Neuronal stem cell (in vitro differentiated cells): ENCODE data around the gene RNASE11.
A peak's percentile ranks its signal among the peaks of the same experiment; 100 is the strongest.

Experiments used
- DNase-seq: peaks from one replicate; pipeline ENCODE4 v3.0.0-alpha.2; 2013; ENCODE audit warnings: low spot score
- H2AFZ ChIP-seq: one replicate; pipeline ENCODE4 v1.6.1; 2013; ENCODE audit warnings: mild to moderate bottlenecking, low read length, inconsistent platforms
- H2AK5ac ChIP-seq: 2 replicates; pipeline ENCODE4 v1.6.1; 2013; ENCODE audit warnings: low read depth, mild to moderate bottlenecking, inconsistent platforms, low read length, moderate library complexity, mixed read lengths
- H2BK120ac ChIP-seq: 2 replicates; pipeline ENCODE4 v1.6.1; 2013; ENCODE audit warnings: low read depth, mild to moderate bottlenecking, inconsistent platforms, low read length, moderate library complexity, mixed read lengths
- H2BK12ac ChIP-seq: one replicate; pipeline ENCODE4 v1.6.1; 2013; ENCODE audit warnings: low read length, inconsistent platforms
- H2BK15ac ChIP-seq: 2 replicates; pipeline ENCODE4 v1.6.1; 2013; ENCODE audit warnings: mild to moderate bottlenecking, low read length, inconsistent platforms, mixed read lengths
- H2BK5ac ChIP-seq: one replicate; pipeline ENCODE4 v1.6.1; 2013; ENCODE audit warnings: inconsistent platforms, mild to moderate bottlenecking, low read length, moderate library complexity
- H3K14ac ChIP-seq: one replicate; pipeline ENCODE4 v1.6.1; 2013; ENCODE audit warnings: low read length, inconsistent platforms
- H3K18ac ChIP-seq: 2 replicates; pipeline ENCODE4 v1.6.1; 2013; ENCODE audit warnings: low read length, inconsistent platforms
- H3K23ac ChIP-seq: 2 replicates; pipeline ENCODE4 v1.6.1; 2013; ENCODE audit warnings: low read depth, mild to moderate bottlenecking, mixed read lengths, low read length, inconsistent platforms; ENCODE audit not compliant: poor library complexity
- H3K27ac ChIP-seq: replicated peaks from 3 replicates; pipeline ENCODE4 v1.5.1; 2013; ENCODE audit warnings: low read length, inconsistent platforms
- H3K27me3 ChIP-seq, 3 experiments: 2 replicates each; pipeline ENCODE4 v1.6.1; 2013; ENCODE audit warnings: low read length in 3 of 3, mild to moderate bottlenecking in 2 of 3, inconsistent platforms in 1 of 3, low read depth in 1 of 3, mixed read lengths in 1 of 3, moderate library complexity in 1 of 3; ENCODE audit not compliant: control insufficient read depth in 3 of 3, insufficient read depth in 3 of 3
- H3K36me3 ChIP-seq, 2 donors: replicated peaks in 1 of 2; 2 replicates each; pipeline ENCODE4 v1.6.1; 2013; ENCODE audit warnings: low read length in 2 of 2; ENCODE audit not compliant: control insufficient read depth in 2 of 2, insufficient read depth in 2 of 2
- H3K4ac ChIP-seq: 2 replicates; pipeline ENCODE4 v1.6.1; 2013; ENCODE audit warnings: inconsistent platforms, mild to moderate bottlenecking, low read length, moderate library complexity
- H3K4me1 ChIP-seq, 2 donors: 1 replicate in 1 of 2; 2 replicates in 1 of 2; pipeline ENCODE4 v1.6.1; 2013; ENCODE audit warnings: low read length in 2 of 2, low read depth in 1 of 2; ENCODE audit not compliant: control insufficient read depth in 2 of 2, insufficient read depth in 1 of 2
- H3K4me2 ChIP-seq: one replicate; pipeline ENCODE4 v1.6.1; 2013; ENCODE audit warnings: mild to moderate bottlenecking, low read length, inconsistent platforms; ENCODE audit not compliant: insufficient read depth, poor library complexity, severe bottlenecking
- H3K4me3 ChIP-seq, 2 donors: 2 replicates each; pipeline ENCODE4 v1.5.1; 2013; ENCODE audit warnings: low read length in 2 of 2, mild to moderate bottlenecking in 2 of 2, inconsistent platforms in 1 of 2, moderate library complexity in 1 of 2
- H3K79me1 ChIP-seq: one replicate; pipeline ENCODE4 v1.6.1; 2013; ENCODE audit warnings: low read depth, mild to moderate bottlenecking, inconsistent platforms, low read length, moderate library complexity
- H3K9ac ChIP-seq: one replicate; pipeline ENCODE4 v1.6.1; 2013; ENCODE audit warnings: mild to moderate bottlenecking, low read depth, low read length, inconsistent platforms; ENCODE audit not compliant: poor library complexity
- H3K9me3 ChIP-seq, 2 donors: replicated peaks in 1 of 2; 2 replicates each; pipeline versions ENCODE3 to v1.6.1; 2013; ENCODE audit warnings: low read length in 2 of 2, mild to moderate bottlenecking in 2 of 2, inconsistent platforms in 1 of 2, low read depth in 1 of 2, mixed read lengths in 1 of 2, moderate library complexity in 1 of 2; ENCODE audit not compliant: control insufficient read depth in 2 of 2, insufficient read depth in 1 of 2
- H4K8ac ChIP-seq: one replicate; pipeline ENCODE4 v1.6.1; 2013; ENCODE audit warnings: low read depth, mild to moderate bottlenecking, inconsistent platforms, low read length, moderate library complexity
- H4K91ac ChIP-seq: one replicate; pipeline ENCODE4 v1.6.1; 2013; ENCODE audit warnings: low read length, low read depth, mild to moderate bottlenecking, inconsistent platforms; ENCODE audit not compliant: poor library complexity
- WGBS, 2 donors: extraction: QIAGEN DNeasy Blood & Tissue Kit; methylation state at CpG; one replicate each; pipeline ENCODE4 v1.1.7; 2013; ENCODE audit warnings: missing lambda C conversion rate in 2 of 2, mixed read lengths in 1 of 2; ENCODE audit not compliant: insufficient read length in 2 of 2, insufficient replicate concordance in 1 of 2; ENCODE audit errors: extremely low coverage in 2 of 2; 5-methylcytosine and 5-hydroxymethylcytosine counted together

The RNASE11 gene

DNA sequence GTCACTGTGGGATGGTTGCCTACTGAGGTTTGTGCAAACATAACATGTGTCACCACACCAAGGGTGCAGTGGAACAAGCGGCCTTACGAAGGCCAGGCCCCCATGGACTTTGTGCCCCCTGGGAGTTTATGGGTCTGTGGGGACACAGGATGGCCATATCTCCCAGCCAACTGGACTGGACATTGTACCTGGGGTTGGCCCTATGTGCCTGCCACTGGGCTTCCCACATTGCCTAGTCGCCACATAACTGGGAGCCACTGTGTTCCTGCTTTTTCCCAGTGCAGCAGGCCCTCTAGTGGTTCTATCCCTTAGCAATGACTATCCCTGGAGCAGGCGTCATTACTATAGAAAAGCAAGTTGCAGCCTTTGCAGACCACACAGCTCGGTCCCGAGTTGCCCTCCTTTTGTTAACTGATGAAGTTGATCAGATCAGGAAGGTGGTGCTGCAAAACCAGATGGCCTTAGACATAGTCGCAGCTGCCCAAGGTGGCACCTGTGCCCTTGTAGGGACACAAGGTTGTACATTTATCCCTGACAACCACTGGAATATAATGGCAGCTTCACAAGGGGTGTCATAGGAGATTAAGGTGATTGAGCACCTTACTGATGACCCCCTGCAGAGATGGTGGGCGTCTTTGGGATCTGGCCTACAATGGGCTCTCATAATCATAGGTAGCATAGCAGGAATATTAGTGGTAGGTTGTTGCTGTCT, 18.5 kb upstream of the RNASE11 start:
- peak overlapping the region; percentile 13 for H3K4me2 ChIP-seq
- H3K79me1 ChIP-seq = no peaks in the 10 kb centered on the region
- no peak overlapping the region for H3K4ac ChIP-seq
- no peak overlapping the region for H3K14ac ChIP-seq
- H3K4me3 ChIP-seq = no peak overlapping the region
- DNase-seq = no peak
- no peak overlapping the region for H2BK5ac ChIP-seq
- no peak overlapping the region for H3K23ac ChIP-seq
- no peaks in the 10 kb centered on the region for H3K4me1 ChIP-seq
- H3K27ac ChIP-seq = no peak overlapping the region
- no CpG with 5 or more reads among the region's 8 CpGs for WGBS, 2 donors
- no peaks in the 10 kb centered on the region for H3K36me3 ChIP-seq
- no peak overlapping the region for H4K91ac ChIP-seq
- H2BK120ac ChIP-seq = no peak overlapping the region
- H2BK12ac ChIP-seq = no peak overlapping the region
- peaks cover 0 to 3% (median 0%) of the 10 kb centered on the region in 3 experiments for H3K27me3 ChIP-seq
- no peak overlapping the region for H2BK15ac ChIP-seq
- no peak overlapping the region for H2AFZ ChIP-seq
- H4K8ac ChIP-seq = no peak overlapping the region
- H2AK5ac ChIP-seq = no peak overlapping the region
- no peak overlapping the region for H3K9ac ChIP-seq
- no peaks in the 10 kb centered on the region for H3K9me3 ChIP-seq
- H3K18ac ChIP-seq = no peak overlapping the region

DNA sequence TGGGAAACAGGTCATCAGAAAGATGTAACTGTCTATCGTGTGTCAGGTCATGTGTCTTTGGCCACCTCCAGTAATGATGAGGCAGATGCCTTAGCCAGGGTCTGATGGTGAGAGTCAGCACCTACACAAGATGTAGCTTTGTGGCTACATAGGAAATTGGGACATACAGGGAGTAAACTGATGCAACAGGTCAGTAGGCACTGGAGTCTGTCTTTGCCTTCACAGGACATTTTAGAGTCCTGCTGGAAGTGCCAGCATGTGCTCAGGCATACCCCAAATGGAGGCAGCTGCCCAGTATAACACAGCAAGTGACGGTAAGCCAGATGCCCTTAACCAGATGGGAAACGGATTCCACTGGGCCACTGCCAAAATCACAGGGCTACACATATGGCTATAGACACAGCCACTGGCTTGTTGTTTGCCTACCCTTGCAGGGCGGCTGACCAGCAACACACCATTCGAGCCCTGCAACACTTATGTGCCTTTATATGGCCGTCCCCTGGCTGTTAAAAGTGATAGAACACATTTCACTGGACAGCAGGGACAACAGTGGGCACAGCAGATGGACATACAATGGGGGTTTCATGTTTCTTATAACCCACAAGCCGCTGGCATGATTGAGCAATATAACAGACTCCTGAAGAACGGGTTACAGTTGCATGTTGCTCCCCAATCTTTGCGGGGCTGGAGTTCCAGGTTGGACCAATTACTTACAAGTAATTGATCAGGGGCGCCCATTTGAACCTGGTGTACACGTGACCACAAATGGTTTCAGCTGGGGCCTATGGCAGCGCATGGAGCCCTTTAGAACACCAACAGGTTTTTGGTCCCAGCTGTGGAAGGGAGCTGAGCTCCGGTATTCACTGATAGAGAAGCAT, 16.3 kb upstream of the RNASE11 start:
- no peak overlapping the region for H2AK5ac ChIP-seq
- H3K27me3 ChIP-seq = no peaks in the 10 kb centered on the region
- H2BK5ac ChIP-seq = no peak overlapping the region
- no peak overlapping the region for H3K4ac ChIP-seq
- DNase-seq = no peak
- H4K8ac ChIP-seq = no peak overlapping the region
- H3K14ac ChIP-seq = no peak overlapping the region
- no peaks in the 10 kb centered on the region for H3K9me3 ChIP-seq
- H3K4me3 ChIP-seq = no peak overlapping the region
- H3K27ac ChIP-seq = no peak overlapping the region
- H2BK12ac ChIP-seq = no peak overlapping the region
- no peak overlapping the region for H2BK120ac ChIP-seq
- H3K79me1 ChIP-seq = no peaks in the 10 kb centered on the region
- H3K18ac ChIP-seq = no peak overlapping the region
- no peak overlapping the region for H2BK15ac ChIP-seq
- H3K4me1 ChIP-seq = no peaks in the 10 kb centered on the region
- no peak overlapping the region for H2AFZ ChIP-seq
- H3K23ac ChIP-seq = no peak overlapping the region
- no peak overlapping the region for H3K4me2 ChIP-seq
- no peak overlapping the region for H4K91ac ChIP-seq
- no peaks in the 10 kb centered on the region for H3K36me3 ChIP-seq
- no CpG with 5 or more reads among the region's 13 CpGs for WGBS, 2 donors
- no peak overlapping the region for H3K9ac ChIP-seq

DNA sequence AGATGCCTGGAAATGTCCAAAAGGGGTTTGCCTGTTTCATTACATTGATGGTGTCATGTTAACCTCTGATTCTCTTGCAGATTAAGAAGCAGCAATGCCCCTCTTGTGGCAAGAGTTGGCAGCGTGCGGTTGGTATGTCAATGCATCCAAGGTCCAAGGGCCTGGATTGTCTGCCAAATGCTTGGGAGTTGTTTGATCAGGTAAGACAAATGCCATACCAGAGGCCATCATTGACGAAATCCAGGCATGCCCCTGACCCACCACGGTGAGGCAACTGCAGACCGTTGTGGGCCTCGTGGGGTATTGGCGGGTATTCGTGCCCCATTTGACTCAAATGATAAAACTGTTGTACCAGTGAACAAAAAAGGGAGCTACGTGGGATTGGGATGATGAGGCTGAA, 14.8 kb upstream of the RNASE11 start:
- H3K23ac ChIP-seq = no peak overlapping the region
- no peak overlapping the region for H3K9ac ChIP-seq
- no peak overlapping the region for H3K4ac ChIP-seq
- H2AFZ ChIP-seq = no peak overlapping the region
- no peak overlapping the region for H3K14ac ChIP-seq
- no peak overlapping the region for H2BK120ac ChIP-seq
- no peak overlapping the region for H3K18ac ChIP-seq
- H3K4me2 ChIP-seq = no peak overlapping the region
- H2AK5ac ChIP-seq = no peak overlapping the region
- no peaks in the 10 kb centered on the region for H3K27me3 ChIP-seq
- H2BK12ac ChIP-seq = no peak overlapping the region
- no CpG with 5 or more reads among the region's 9 CpGs for WGBS, 2 donors
- H2BK15ac ChIP-seq = no peak overlapping the region
- no peak overlapping the region for H4K8ac ChIP-seq
- no peaks in the 10 kb centered on the region for H3K36me3 ChIP-seq
- no peak overlapping the region for H4K91ac ChIP-seq
- H3K4me1 ChIP-seq = no peaks in the 10 kb centered on the region
- no peak overlapping the region for H2BK5ac ChIP-seq
- H3K9me3 ChIP-seq = no peaks in the 10 kb centered on the region
- no peak overlapping the region for H3K4me3 ChIP-seq
- H3K79me1 ChIP-seq = no peaks in the 10 kb centered on the region
- no peak for DNase-seq
- H3K27ac ChIP-seq = no peak overlapping the region

DNA sequence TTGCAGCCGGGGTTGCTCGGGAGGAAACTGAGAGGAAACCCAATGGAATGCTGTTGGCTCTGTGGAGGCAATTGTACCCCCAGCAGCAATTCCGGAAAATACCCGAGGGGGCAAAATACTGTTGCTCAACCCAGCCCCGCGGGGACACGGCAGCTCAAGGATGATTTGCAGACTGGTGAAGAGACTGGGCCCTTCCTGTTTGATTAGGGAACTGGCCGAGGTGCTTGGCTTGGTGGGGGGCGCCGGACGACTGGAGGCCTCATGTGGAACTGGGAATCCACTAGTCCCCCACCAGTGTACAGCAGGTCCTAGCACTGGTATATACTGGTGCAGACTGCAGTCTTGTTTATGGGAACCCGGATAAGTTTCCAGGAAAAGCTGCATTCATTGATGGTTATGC, 13.7 kb upstream of the RNASE11 start:
- no peak overlapping the region for H2BK15ac ChIP-seq
- no peaks in the 10 kb centered on the region for H3K36me3 ChIP-seq
- H3K23ac ChIP-seq = no peak overlapping the region
- H3K4ac ChIP-seq = no peak overlapping the region
- H2BK120ac ChIP-seq = no peak overlapping the region
- no peak overlapping the region for H4K91ac ChIP-seq
- H3K14ac ChIP-seq = no peak overlapping the region
- H4K8ac ChIP-seq = no peak overlapping the region
- H3K79me1 ChIP-seq = no peaks in the 10 kb centered on the region
- H3K27me3 ChIP-seq = no peaks in the 10 kb centered on the region
- H3K9ac ChIP-seq = no peak overlapping the region
- no peaks in the 10 kb centered on the region for H3K4me1 ChIP-seq
- H3K4me3 ChIP-seq = no peak overlapping the region
- DNase-seq = no peak
- H3K27ac ChIP-seq = no peak overlapping the region
- H2AK5ac ChIP-seq = no peak overlapping the region
- no peak overlapping the region for H2BK12ac ChIP-seq
- H2AFZ ChIP-seq = no peak overlapping the region
- no peaks in the 10 kb centered on the region for H3K9me3 ChIP-seq
- H3K18ac ChIP-seq = no peak overlapping the region
- no CpG with 5 or more reads among the region's 12 CpGs for WGBS, 2 donors
- H3K4me2 ChIP-seq = no peak overlapping the region
- no peak overlapping the region for H2BK5ac ChIP-seq
